Measurements from ENCODE around the gene RAB31. TPM values are rescaled to one million over a fixed set of nuclear protein-coding genes. Genes with fewer than 3 reads are reported as not detected.

Gene RAB31
- total RNA-seq, 4 donors from 2014 or later: 94.0 to 145 (median 107) TPM

GRCh38 chr18:9707381-9708056 lies 582 bp upstream of the RAB31 start:
- intact Hi-C loops (cut with DNase I): no loop called here
- no peak for TF ChIP-seq CTCF (IDR thresholded peaks at IDR 0.05)
- TF ChIP-seq POLR2A (IDR thresholded peaks at IDR 0.05; ENCODE audit: low read depth): no peak
- TF ChIP-seq EP300 (IDR thresholded peaks at IDR 0.05): no peak
- TF ChIP-seq POLR2AphosphoS5 (IDR thresholded peaks at IDR 0.05): peak; percentile 72 to 77

GRCh38 chr18:9708434-9709303 lies 568 bp downstream of the RAB31 start:
- WGBS: 3% methylated on average over 28 of the region's 84 CpGs
- no peaks in the 10 kb centered on the region for H3K36me3 ChIP-seq
- peak overlapping the region; percentile 92 to 97 (median 94) for H3K27ac ChIP-seq (replicated peaks in 1 of 4)
- intact Hi-C loops (cut with DNase I): no loop called here
- no peaks in the 10 kb centered on the region for H3K27me3 ChIP-seq
- TF ChIP-seq EP300 (IDR thresholded peaks at IDR 0.05): no peak
- TF ChIP-seq CTCF (IDR thresholded peaks at IDR 0.05): no peak
- no peak for TF ChIP-seq POLR2AphosphoS5 (IDR thresholded peaks at IDR 0.05)
- TF ChIP-seq POLR2A (IDR thresholded peaks at IDR 0.05; ENCODE audit: low read depth): no peak
- H3K4me3 ChIP-seq: peak overlapping the region; percentile 83 to 94 (median 91)
- no peak for DNase-seq (ENCODE audit: extremely low spot score)
- H3K9me3 ChIP-seq: no peaks in the 10 kb centered on the region
- peaks cover 9 to 71% (median 64%) of the 10 kb centered on the region in 4 donors for H3K4me1 ChIP-seq

More at GRCh38 chr18:9707381-9708056, 582 bp upstream of the RAB31 start:
- peak overlapping the region; percentile 92 to 97 (median 94) for H3K27ac ChIP-seq (replicated peaks in 1 of 4)
- DNase-seq (ENCODE audit: extremely low spot score): no peak
- no peaks in the 10 kb centered on the region for H3K27me3 ChIP-seq
- peaks cover 9 to 60% (median 55%) of the 10 kb centered on the region in 4 donors for H3K4me1 ChIP-seq
- no peaks in the 10 kb centered on the region for H3K9me3 ChIP-seq
- H3K36me3 ChIP-seq: no peaks in the 10 kb centered on the region
- H3K4me3 ChIP-seq: peak overlapping the region; percentile 83 to 94 (median 91)
- 24% methylated on average over 8 of the region's 31 CpGs for WGBS

GRCh38 chr18:9709304-9709877 lies 1.3 kb downstream of the RAB31 start:
- WGBS: 16% methylated on average over 18 of the region's 18 CpGs
- Histone ChIP-seq H3K27ac (replicated peaks in 1 of 4) (peak overlapping the region; percentile 92 to 97 (median 94)), H3K4me3 (peak overlapping the region; percentile 83 to 94 (median 91)), H3K27me3 (no peaks in the 10 kb centered on the region), H3K36me3 (no peaks in the 10 kb centered on the region), H3K9me3 (no peaks in the 10 kb centered on the region), H3K4me1 (peaks cover 9 to 75% (median 67%) of the 10 kb centered on the region in 4 donors)
- no peak for DNase-seq (ENCODE audit: extremely low spot score)
- intact Hi-C loops (cut with DNase I): no loop called here
- TF ChIP-seq POLR2AphosphoS5 (IDR thresholded peaks at IDR 0.05) (no peak), EP300 (IDR thresholded peaks at IDR 0.05) (no peak), POLR2A (IDR thresholded peaks at IDR 0.05; ENCODE audit: low read depth) (no peak), CTCF (IDR thresholded peaks at IDR 0.05) (no peak)

GRCh38 chr18:9710037-9710436 lies 1.9 kb downstream of the RAB31 start:
- H3K4me3 ChIP-seq: peak overlapping the region; percentile 83 to 94 (median 91)
- intact Hi-C loops (cut with DNase I): loop anchor here (5.0 to 10.0 kb wide), 2 partner anchors 125 to 207 kb away; no protein-coding TSS in a partner anchor
- no peaks in the 10 kb centered on the region for H3K27me3 ChIP-seq
- H3K9me3 ChIP-seq: no peaks in the 10 kb centered on the region
- H3K36me3 ChIP-seq: no peaks in the 10 kb centered on the region
- TF ChIP-seq EP300 (IDR thresholded peaks at IDR 0.05) (no peak), CTCF (IDR thresholded peaks at IDR 0.05) (no peak), POLR2A (IDR thresholded peaks at IDR 0.05; ENCODE audit: low read depth) (no peak), POLR2AphosphoS5 (IDR thresholded peaks at IDR 0.05) (no peak)
- H3K4me1 ChIP-seq: peaks cover 6 to 75% (median 66%) of the 10 kb centered on the region in 4 donors
- DNase-seq (ENCODE audit: extremely low spot score): no peak
- 84% methylated on average over 4 of the region's 4 CpGs for WGBS
- peak overlapping the region; percentile 92 to 97 (median 94) for H3K27ac ChIP-seq (replicated peaks in 1 of 4)

Measured in esophagus muscularis mucosa (tissue), 4 donors.